ENCODE results near the gene CRTC2. TPM values are rescaled to one million over a fixed set of nuclear protein-coding genes. Genes with fewer than 3 reads are reported as not detected.

The CRTC2 gene
- total and polyA plus RNA-seq, 2 of the 4 experiments (the other 2 are of a cell fraction), result 2.7 to 20.1 TPM

GRCh38 chr1:153944005-153944826 is 14.2 kb downstream of the CRTC2 start:
- H2AFZ ChIP-seq (replicated peaks; ENCODE audit: low read length, poor library complexity), result peak overlapping the region; percentile 36
- DNase-seq, result no peak
- H3K9me3 ChIP-seq (ENCODE audit: control insufficient read depth, insufficient read depth, low read length), result no peaks in the 10 kb centered on the region
- intact Hi-C loops (cut with micrococcal nuclease), result no loop called here
- H3K27me3 ChIP-seq (ENCODE audit: control insufficient read depth, insufficient read depth, low read length), result no peaks in the 10 kb centered on the region
- in situ Hi-C loops (cut with MboI; ENCODE audit: low sequenced_read_pairs), result no loop called here
- peaks cover 9% of the 10 kb centered on the region for H3K4me1 ChIP-seq (ENCODE audit: control insufficient read depth, insufficient read depth, low read length)
- ChIA-PET CTCF (interaction anchor here (1.0 kb wide), 1 partner anchor 42 kb away, joined by 3 read pairs; the partner anchor contains the start of gene RAB13), POLR2A (ENCODE audit: unreplicated experiment) (interaction anchor here (0.6 kb wide), 1 partner anchor 500 kb away, joined by 3 read pairs; no protein-coding TSS in a partner anchor)
- no peak overlapping the region for H3K9ac ChIP-seq (ENCODE audit: low read depth, low read length)
- 0 out of 3 replicates have a peak overlapping the region, but pooled peaks have one; percentile 21 for H2BK15ac ChIP-seq (ENCODE audit: low read depth, low read length)
- no peak overlapping the region for H4K5ac ChIP-seq (ENCODE audit: low read depth, low read length)
- no peak overlapping the region for H3K56ac ChIP-seq (ENCODE audit: extremely low read depth, insufficient read depth, low read length)
- no peak overlapping the region; the same call in 1 of the 2 replicates for H3K23ac ChIP-seq (ENCODE audit: low read depth, low read length)
- H3K18ac ChIP-seq (ENCODE audit: low read depth, low read length), result no peak overlapping the region
- H3K36me3 ChIP-seq (ENCODE audit: control insufficient read depth, insufficient read depth, low read length), result peaks cover 48% of the 10 kb centered on the region
- 78% methylated on average over 3 of the region's 15 CpGs; no CpG with 5 or more reads in 1 of the 2 experiments for WGBS, 2 experiments (ENCODE audit: extremely low coverage in 2 of 2, insufficient read length in 1 of 2)
- peaks cover 11% of the 10 kb centered on the region for H4K20me1 ChIP-seq (ENCODE audit: insufficient read depth, low read length)
- H4K8ac ChIP-seq (ENCODE audit: low read depth in 2 of 2, low read length in 2 of 2), result peak overlapping the region in 1 of 2 experiments; percentile 21; a peak in 1 of 4 replicates
- no peak overlapping the region for H3K4ac ChIP-seq (ENCODE audit: low read depth, low read length)
- H3K14ac ChIP-seq (replicated peaks; ENCODE audit: low read depth, low read length), result no peak overlapping the region
- no peak overlapping the region for H3K27ac ChIP-seq (ENCODE audit: insufficient read depth, low read length)
- H4K91ac ChIP-seq (ENCODE audit: insufficient read depth, low read depth, low read length), result no peak overlapping the region
- H3K9me1 ChIP-seq (ENCODE audit: insufficient read depth, low read length), result peaks cover 18% of the 10 kb centered on the region; the same call in 1 of the 2 replicates
- no TSS peak for BruUV-seq (replicated peaks)
- ATAC-seq (ENCODE audit: low read depth), result no peak
- H2BK20ac ChIP-seq (ENCODE audit: low read depth, low read length), result no peak overlapping the region
- H2AK9ac ChIP-seq (replicated peaks; ENCODE audit: low read depth, low read length, poor library complexity), result peak overlapping the region; percentile 99
- H3K4me2 ChIP-seq (ENCODE audit: low read depth, low read length), result no peak overlapping the region
- H2BK5ac ChIP-seq (ENCODE audit: low read depth, low read length, poor library complexity, severe bottlenecking), result no peak overlapping the region
- dilution Hi-C loops (cut with HindIII; ENCODE audit: low sequenced_read_pairs, unreplicated experiment), result no loop called here
- no peak overlapping the region for H2AK5ac ChIP-seq (ENCODE audit: low read depth, low read length)
- peaks cover 15 to 58% of the 10 kb centered on the region in 2 experiments for H3K79me1 ChIP-seq (ENCODE audit: low read depth in 1 of 2, low read length in 2 of 2)
- no peak overlapping the region for H3K4me3 ChIP-seq (ENCODE audit: insufficient read depth, low read depth, low read length)
- H2BK120ac ChIP-seq (ENCODE audit: low read depth, low read length), result no peak overlapping the region
- TF ChIP-seq RAD21 (IDR thresholded peaks at IDR 0.05; ENCODE audit: low read length) (no peak), CEBPB (IDR thresholded peaks at IDR 0.05; ENCODE audit: low read depth, low read length) (no peak), MXI1 (IDR thresholded peaks at IDR 0.05; ENCODE audit: borderline replicate concordance, low read depth, low read length) (no peak), CTCF (conservative IDR thresholded peaks at IDR 0.05; ENCODE audit: low read depth, low read length) (no peak), RFX5 (IDR thresholded peaks at IDR 0.05; ENCODE audit: low read depth, low read length) (no peak), USF2 (IDR thresholded peaks at IDR 0.05; ENCODE audit: low read depth, low read length) (no peak), RCOR1 (IDR thresholded peaks at IDR 0.05; ENCODE audit: insufficient replicate concordance, low read length) (no peak), BHLHE40 (IDR thresholded peaks at IDR 0.05; ENCODE audit: low read depth, low read length) (no peak), MAFK (IDR thresholded peaks at IDR 0.05; ENCODE audit: low read depth, low read length) (no peak), NFE2L2 (IDR thresholded peaks at IDR 0.05; ENCODE audit: low read depth, low read length) (no peak), FOS (IDR thresholded peaks at IDR 0.05; ENCODE audit: low read depth, low read length) (no peak), CHD1 (IDR thresholded peaks at IDR 0.05; ENCODE audit: low read depth, low read length) (no peak), ELK1 (IDR thresholded peaks at IDR 0.05; ENCODE audit: borderline replicate concordance, low read depth, low read length) (no peak), SMC3 (IDR thresholded peaks at IDR 0.05; ENCODE audit: low read depth, low read length) (no peak)

All from IMR-90 (cell line).